GM12878 (cell line): ENCODE results near the gene AKTIP. TPM values are rescaled to one million over a fixed set of nuclear protein-coding genes. Genes with fewer than 3 reads are reported as not detected.

Experiments used
- BMI1 ChIP-seq: fragments of 450-650 bp; IDR thresholded peaks from 2 replicates; pipeline ENCODE4 v1.6.1; 2016; ENCODE audit warnings: mild to moderate bottlenecking, moderate library complexity, borderline replicate concordance
- EP300 ChIP-seq, 2 experiments: fragments of 150-350 bp in 1 of 2; IDR thresholded peaks; 2 replicates each; pipeline ENCODE4 v1.6.1; 2011 to 2012; ENCODE audit warnings: low read depth in 2 of 2, low read length in 2 of 2, borderline replicate concordance in 1 of 2, improper control_type of control experiment in 1 of 2, inconsistent platforms in 1 of 2; ENCODE audit not compliant: control insufficient read depth in 1 of 2
- FOS ChIP-seq: IDR thresholded peaks from 3 replicates; pipeline ENCODE4 v1.6.1; 2011; ENCODE audit warnings: borderline replicate concordance; ENCODE audit not compliant: insufficient read length; ENCODE audit errors: extremely low read depth
- GABPA ChIP-seq: IDR thresholded peaks from 2 replicates; pipeline ENCODE4 v1.6.1; 2014; ENCODE audit warnings: antibody characterized with exemption, low read depth, mild to moderate bottlenecking, inconsistent platforms
- HDGF ChIP-seq: fragments of 450-650 bp; IDR thresholded peaks from 2 replicates; pipeline ENCODE4 v1.6.1; 2016; ENCODE audit warnings: antibody characterized with exemption
- JUND ChIP-seq: IDR thresholded peaks from 2 replicates; pipeline ENCODE4 v1.6.1; 2012; ENCODE audit warnings: low read depth, mild to moderate bottlenecking, low read length, improper control_type of control experiment, moderate library complexity
- MXI1 ChIP-seq: fragments of 150-350 bp; IDR thresholded peaks from 2 replicates; pipeline ENCODE4 v1.6.1; 2011; ENCODE audit warnings: low read depth, mild to moderate bottlenecking, inconsistent platforms, low read length, improper control_type of control experiment
- SRF ChIP-seq, 2 experiments: IDR thresholded peaks; 2 replicates each; pipeline ENCODE4 v1.6.1; 2011; ENCODE audit warnings: low read depth in 2 of 2, low read length in 2 of 2, mild to moderate bottlenecking in 1 of 2, moderate library complexity in 1 of 2
- TBL1XR1 ChIP-seq: IDR thresholded peaks from 2 replicates; pipeline ENCODE4 v1.6.1; 2012; ENCODE audit warnings: low read depth, low read length, improper control_type of control experiment
- YY1 ChIP-seq: IDR thresholded peaks from 2 replicates; pipeline ENCODE4 v1.6.1; 2011; ENCODE audit warnings: low read depth, mild to moderate bottlenecking, low read length
- polyA plus RNA-seq, 11 experiments: library from polyadenylated mRNA; depleted of rRNA in 4 of 11; unstranded in 6 of 11; stranded (reverse) in 5 of 11; fragments of >200 nt; fragmentation: Nextera tagmentation in 4 of 11; fragmentation: Illumina TruSeq in 1 of 11; extraction: Ambion mirVana in 4 of 11; extraction: Trizol in 1 of 11; gene quantifications; 1 replicate in 1 of 11; 2 replicates in 10 of 11; pipeline versions ENCODE4 v1.2.1 to v1.2.3, GENCODE V29; 2011 to 2016; ENCODE audit warnings: inconsistent platforms in 2 of 11, missing spikeins in 2 of 11, low read depth in 1 of 11
- total RNA-seq, 4 experiments: library from RNA; depleted of rRNA in 3 of 4; stranded (reverse); fragments of >200 nt in 3 of 4; fragmentation: Illumina TruSeq in 1 of 4; extraction: Trizol in 1 of 4; gene quantifications; 2 replicates each; pipeline versions ENCODE4 v1.2.1 to v1.2.3, GENCODE V29; 2013 to 2021
- TF ChIP-seq, protein P1 (sequence below): IDR thresholded peaks from 2 replicates; pipeline ENCODE4 v1.6.1; 2012; ENCODE audit warnings: improper control_type of control experiment, low read depth, low read length; ENCODE audit not compliant: insufficient replicate concordance
- TF ChIP-seq, protein P2 (sequence below): fragments of 450-650 bp; formaldehyde crosslinking; IDR thresholded peaks from 2 replicates; pipeline ENCODE4 v1.4.0; 2022; ENCODE audit warnings: mild to moderate bottlenecking, moderate library complexity
- TF ChIP-seq, protein P3 (sequence below): fragments of 450-650 bp; IDR thresholded peaks from 2 replicates; pipeline ENCODE4 v1.6.1; 2016; ENCODE audit warnings: mild to moderate bottlenecking
- TF ChIP-seq, protein P4 (sequence below): fragments of 450-650 bp; IDR thresholded peaks from 2 replicates; pipeline ENCODE4 v1.6.1; 2017; ENCODE audit warnings: mild to moderate bottlenecking, moderate library complexity
- TF ChIP-seq, protein P5 (sequence below): fragments of 450-650 bp; IDR thresholded peaks from 2 replicates; pipeline ENCODE4 v1.6.1; 2016; ENCODE audit warnings: mild to moderate bottlenecking

AKTIP gene
- total and polyA plus RNA-seq, 10 of the 15 experiments (the other 5 are each of a cell fraction or from before 2014, with no cell fraction given): 11.4 to 22.9 (median 13.6) TPM

DNA sequence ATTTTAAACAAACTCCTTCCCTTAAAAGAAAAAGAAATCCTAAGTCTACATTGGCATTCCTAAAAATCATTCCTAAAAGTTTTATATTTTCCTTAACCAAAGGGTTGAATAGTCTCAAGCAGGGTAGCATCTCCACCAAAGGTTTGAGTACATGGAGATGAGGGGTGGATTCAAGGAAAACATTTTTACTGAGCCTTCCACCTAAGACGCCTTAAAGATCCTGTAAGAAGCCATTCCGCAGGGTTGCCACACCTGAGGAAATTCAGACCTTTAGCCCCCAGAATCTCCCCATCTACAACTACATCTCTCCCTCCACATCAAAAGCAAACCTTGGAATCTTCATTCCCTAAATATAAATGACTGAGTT lies 7.7 kb upstream of the AKTIP start (continued):
- TF ChIP-seq, protein P1, sequence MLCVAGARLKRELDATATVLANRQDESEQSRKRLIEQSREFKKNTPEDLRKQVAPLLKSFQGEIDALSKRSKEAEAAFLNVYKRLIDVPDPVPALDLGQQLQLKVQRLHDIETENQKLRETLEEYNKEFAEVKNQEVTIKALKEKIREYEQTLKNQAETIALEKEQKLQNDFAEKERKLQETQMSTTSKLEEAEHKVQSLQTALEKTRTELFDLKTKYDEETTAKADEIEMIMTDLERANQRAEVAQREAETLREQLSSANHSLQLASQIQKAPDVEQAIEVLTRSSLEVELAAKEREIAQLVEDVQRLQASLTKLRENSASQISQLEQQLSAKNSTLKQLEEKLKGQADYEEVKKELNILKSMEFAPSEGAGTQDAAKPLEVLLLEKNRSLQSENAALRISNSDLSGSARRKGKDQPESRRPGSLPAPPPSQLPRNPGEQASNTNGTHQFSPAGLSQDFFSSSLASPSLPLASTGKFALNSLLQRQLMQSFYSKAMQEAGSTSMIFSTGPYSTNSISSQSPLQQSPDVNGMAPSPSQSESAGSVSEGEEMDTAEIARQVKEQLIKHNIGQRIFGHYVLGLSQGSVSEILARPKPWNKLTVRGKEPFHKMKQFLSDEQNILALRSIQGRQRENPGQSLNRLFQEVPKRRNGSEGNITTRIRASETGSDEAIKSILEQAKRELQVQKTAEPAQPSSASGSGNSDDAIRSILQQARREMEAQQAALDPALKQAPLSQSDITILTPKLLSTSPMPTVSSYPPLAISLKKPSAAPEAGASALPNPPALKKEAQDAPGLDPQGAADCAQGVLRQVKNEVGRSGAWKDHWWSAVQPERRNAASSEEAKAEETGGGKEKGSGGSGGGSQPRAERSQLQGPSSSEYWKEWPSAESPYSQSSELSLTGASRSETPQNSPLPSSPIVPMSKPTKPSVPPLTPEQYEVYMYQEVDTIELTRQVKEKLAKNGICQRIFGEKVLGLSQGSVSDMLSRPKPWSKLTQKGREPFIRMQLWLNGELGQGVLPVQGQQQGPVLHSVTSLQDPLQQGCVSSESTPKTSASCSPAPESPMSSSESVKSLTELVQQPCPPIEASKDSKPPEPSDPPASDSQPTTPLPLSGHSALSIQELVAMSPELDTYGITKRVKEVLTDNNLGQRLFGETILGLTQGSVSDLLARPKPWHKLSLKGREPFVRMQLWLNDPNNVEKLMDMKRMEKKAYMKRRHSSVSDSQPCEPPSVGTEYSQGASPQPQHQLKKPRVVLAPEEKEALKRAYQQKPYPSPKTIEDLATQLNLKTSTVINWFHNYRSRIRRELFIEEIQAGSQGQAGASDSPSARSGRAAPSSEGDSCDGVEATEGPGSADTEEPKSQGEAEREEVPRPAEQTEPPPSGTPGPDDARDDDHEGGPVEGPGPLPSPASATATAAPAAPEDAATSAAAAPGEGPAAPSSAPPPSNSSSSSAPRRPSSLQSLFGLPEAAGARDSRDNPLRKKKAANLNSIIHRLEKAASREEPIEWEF: no peak
- TF ChIP-seq, protein P2, sequence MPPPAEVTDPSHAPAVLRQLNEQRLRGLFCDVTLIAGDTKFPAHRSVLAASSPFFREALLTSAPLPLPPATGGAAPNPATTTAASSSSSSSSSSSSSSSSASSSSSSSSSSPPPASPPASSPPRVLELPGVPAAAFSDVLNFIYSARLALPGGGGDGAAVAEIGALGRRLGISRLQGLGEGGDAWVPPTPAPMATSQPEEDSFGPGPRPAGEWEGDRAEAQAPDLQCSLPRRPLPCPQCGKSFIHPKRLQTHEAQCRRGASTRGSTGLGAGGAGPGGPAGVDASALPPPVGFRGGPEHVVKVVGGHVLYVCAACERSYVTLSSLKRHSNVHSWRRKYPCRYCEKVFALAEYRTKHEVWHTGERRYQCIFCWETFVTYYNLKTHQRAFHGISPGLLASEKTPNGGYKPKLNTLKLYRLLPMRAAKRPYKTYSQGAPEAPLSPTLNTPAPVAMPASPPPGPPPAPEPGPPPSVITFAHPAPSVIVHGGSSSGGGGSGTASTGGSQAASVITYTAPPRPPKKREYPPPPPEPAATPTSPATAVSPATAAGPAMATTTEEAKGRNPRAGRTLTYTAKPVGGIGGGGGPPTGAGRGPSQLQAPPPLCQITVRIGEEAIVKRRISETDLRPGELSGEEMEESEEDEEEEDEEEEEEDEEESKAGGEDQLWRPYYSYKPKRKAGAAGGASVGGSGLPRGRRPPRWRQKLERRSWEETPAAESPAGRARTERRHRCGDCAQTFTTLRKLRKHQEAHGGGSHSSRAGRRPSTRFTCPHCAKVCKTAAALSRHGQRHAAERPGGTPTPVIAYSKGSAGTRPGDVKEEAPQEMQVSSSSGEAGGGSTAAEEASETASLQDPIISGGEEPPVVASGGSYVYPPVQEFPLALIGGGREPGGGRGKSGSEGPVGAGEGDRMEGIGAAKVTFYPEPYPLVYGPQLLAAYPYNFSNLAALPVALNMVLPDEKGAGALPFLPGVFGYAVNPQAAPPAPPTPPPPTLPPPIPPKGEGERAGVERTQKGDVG (CRISPR knock-in tag): no peak
- TF ChIP-seq TBL1XR1 (no peak), GABPA (no peak), JUND (no peak), EP300 (IDR thresholded peaks at IDR 0.05; ENCODE audit: borderline replicate concordance in 1 of 2, control insufficient read depth in 1 of 2, low read depth in 2 of 2, low read length in 2 of 2) (no peak), SRF (IDR thresholded peaks at IDR 0.05; ENCODE audit: low read depth in 2 of 2, low read length in 2 of 2) (no peak), HDGF (no peak), YY1 (no peak), MXI1 (no peak), FOS (no peak), BMI1 (no peak)
- TF ChIP-seq, protein P3, sequence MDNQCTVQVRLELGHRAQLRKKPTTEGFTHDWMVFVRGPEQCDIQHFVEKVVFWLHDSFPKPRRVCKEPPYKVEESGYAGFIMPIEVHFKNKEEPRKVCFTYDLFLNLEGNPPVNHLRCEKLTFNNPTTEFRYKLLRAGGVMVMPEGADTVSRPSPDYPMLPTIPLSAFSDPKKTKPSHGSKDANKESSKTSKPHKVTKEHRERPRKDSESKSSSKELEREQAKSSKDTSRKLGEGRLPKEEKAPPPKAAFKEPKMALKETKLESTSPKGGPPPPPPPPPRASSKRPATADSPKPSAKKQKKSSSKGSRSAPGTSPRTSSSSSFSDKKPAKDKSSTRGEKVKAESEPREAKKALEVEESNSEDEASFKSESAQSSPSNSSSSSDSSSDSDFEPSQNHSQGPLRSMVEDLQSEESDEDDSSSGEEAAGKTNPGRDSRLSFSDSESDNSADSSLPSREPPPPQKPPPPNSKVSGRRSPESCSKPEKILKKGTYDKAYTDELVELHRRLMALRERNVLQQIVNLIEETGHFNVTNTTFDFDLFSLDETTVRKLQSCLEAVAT: no peak
- TF ChIP-seq, protein P4, sequence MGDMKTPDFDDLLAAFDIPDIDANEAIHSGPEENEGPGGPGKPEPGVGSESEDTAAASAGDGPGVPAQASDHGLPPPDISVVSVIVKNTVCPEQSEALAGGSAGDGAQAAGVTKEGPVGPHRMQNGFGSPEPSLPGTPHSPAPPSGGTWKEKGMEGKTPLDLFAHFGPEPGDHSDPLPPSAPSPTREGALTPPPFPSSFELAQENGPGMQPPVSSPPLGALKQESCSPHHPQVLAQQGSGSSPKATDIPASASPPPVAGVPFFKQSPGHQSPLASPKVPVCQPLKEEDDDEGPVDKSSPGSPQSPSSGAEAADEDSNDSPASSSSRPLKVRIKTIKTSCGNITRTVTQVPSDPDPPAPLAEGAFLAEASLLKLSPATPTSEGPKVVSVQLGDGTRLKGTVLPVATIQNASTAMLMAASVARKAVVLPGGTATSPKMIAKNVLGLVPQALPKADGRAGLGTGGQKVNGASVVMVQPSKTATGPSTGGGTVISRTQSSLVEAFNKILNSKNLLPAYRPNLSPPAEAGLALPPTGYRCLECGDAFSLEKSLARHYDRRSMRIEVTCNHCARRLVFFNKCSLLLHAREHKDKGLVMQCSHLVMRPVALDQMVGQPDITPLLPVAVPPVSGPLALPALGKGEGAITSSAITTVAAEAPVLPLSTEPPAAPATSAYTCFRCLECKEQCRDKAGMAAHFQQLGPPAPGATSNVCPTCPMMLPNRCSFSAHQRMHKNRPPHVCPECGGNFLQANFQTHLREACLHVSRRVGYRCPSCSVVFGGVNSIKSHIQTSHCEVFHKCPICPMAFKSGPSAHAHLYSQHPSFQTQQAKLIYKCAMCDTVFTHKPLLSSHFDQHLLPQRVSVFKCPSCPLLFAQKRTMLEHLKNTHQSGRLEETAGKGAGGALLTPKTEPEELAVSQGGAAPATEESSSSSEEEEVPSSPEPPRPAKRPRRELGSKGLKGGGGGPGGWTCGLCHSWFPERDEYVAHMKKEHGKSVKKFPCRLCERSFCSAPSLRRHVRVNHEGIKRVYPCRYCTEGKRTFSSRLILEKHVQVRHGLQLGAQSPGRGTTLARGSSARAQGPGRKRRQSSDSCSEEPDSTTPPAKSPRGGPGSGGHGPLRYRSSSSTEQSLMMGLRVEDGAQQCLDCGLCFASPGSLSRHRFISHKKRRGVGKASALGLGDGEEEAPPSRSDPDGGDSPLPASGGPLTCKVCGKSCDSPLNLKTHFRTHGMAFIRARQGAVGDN: no peak
- TF ChIP-seq, protein P5, sequence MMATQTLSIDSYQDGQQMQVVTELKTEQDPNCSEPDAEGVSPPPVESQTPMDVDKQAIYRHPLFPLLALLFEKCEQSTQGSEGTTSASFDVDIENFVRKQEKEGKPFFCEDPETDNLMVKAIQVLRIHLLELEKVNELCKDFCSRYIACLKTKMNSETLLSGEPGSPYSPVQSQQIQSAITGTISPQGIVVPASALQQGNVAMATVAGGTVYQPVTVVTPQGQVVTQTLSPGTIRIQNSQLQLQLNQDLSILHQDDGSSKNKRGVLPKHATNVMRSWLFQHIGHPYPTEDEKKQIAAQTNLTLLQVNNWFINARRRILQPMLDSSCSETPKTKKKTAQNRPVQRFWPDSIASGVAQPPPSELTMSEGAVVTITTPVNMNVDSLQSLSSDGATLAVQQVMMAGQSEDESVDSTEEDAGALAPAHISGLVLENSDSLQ: no peak
